Measurements from ENCODE around the gene RNF5. TPM values are rescaled to one million over a fixed set of nuclear protein-coding genes. Genes with fewer than 3 reads are reported as not detected.
"Not testable (repeated sequence)": the region's sequence is repeated elsewhere in the genome, so short reads cannot be mapped to it uniquely, and the experiment has no call there.

RNF5 gene
- polyA plus RNA-seq, 1 experiment: 33.3 TPM

GRCh38 chr6:32204268-32204715 is 26.1 kb downstream of the RNF5 start:
- H3K4me3 ChIP-seq (ENCODE audit: low read depth, low read length): no peak overlapping the region
- H3K9me3 ChIP-seq (ENCODE audit: control insufficient read depth, insufficient read depth, low read length): no peaks in the 10 kb centered on the region
- H3K27ac ChIP-seq (ENCODE audit: low read depth, low read length): no peak overlapping the region
- CTCF ChIA-PET: interaction anchor here (0.6 to 1.4 kb wide), 4 partner anchors 9 to 1066 kb away, joined by 3 to 6 read pairs (median 4); no protein-coding TSS in a partner anchor
- peaks cover 11% of the 10 kb centered on the region for H3K27me3 ChIP-seq (ENCODE audit: control insufficient read depth, insufficient read depth, low read length)
- no peak for DNase-seq (ENCODE audit: low read depth, low spot score)
- POLR2A ChIA-PET: no interaction called here
- no peak for TF ChIP-seq CTCF (IDR thresholded peaks at IDR 0.05; ENCODE audit: low read depth, low read length)

DNA sequence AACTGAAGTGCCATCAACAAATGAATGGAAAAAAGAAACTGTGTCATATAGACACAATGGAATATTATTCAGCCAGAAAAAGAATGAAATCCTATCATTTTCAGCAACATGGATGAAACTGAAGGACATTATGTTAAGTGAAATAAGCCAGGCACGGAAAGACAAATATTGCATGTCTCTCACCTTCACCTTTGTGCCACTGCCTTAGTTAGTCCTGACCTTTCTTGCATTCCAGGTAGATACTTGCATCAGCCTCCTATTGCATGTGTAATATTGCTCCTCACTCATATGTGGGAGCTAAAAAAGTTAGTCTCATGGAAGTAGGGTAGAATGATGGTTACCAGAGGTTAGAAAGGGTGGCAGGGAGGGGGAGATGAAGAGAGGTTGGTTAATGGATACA is 30.8 kb downstream of the RNF5 start:
- Histone ChIP-seq H3K9me3 (ENCODE audit: control insufficient read depth, insufficient read depth, low read length) (no peaks in the 10 kb centered on the region), H3K27ac (ENCODE audit: low read depth, low read length) (no peak overlapping the region), H3K27me3 (ENCODE audit: control insufficient read depth, insufficient read depth, low read length) (peaks cover 8% of the 10 kb centered on the region), H3K4me3 (ENCODE audit: low read depth, low read length) (no peak overlapping the region)
- ChIA-PET POLR2A (no interaction called here), CTCF (no interaction called here)
- TF ChIP-seq CTCF (IDR thresholded peaks at IDR 0.05; ENCODE audit: low read depth, low read length): no peak
- DNase-seq (ENCODE audit: low read depth, low spot score): no peak

DNA sequence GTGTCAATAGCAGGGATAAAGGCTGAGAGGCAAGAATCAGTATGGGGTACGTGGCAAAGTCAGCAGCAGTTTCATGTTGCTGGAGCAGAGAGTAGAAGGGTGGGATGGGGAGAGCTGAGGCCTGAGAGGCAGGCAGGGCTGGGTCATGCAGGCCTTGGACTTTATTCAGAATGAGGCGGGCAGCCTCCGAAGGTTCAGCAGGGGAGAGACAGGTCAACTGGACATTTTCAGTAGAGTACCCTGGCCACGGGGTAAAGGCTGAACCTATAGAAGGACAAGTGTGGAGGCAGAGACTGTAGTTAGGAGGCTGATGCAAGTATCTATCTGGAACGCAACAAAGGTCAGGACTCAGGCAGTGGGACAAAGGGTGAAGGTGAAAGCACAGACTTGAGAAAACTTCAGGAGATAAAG is 32.0 kb downstream of the RNF5 start:
- H3K4me3 ChIP-seq (ENCODE audit: low read depth, low read length): no peak overlapping the region
- DNase-seq (ENCODE audit: low read depth, low spot score): no peak
- H3K27ac ChIP-seq (ENCODE audit: low read depth, low read length): no peak overlapping the region
- H3K9me3 ChIP-seq (ENCODE audit: control insufficient read depth, insufficient read depth, low read length): no peaks in the 10 kb centered on the region
- POLR2A ChIA-PET: no interaction called here
- CTCF ChIA-PET: no interaction called here
- TF ChIP-seq CTCF (IDR thresholded peaks at IDR 0.05; ENCODE audit: low read depth, low read length): no peak
- peaks cover 4% of the 10 kb centered on the region for H3K27me3 ChIP-seq (ENCODE audit: control insufficient read depth, insufficient read depth, low read length)

GRCh38 chr6:32211432-32211831 is 33.2 kb downstream of the RNF5 start:
- POLR2A ChIA-PET; CTCF ChIA-PET; H3K27ac ChIP-seq (ENCODE audit: low read depth, low read length); H3K9me3 ChIP-seq (ENCODE audit: control insufficient read depth, insufficient read depth, low read length); H3K4me3 ChIP-seq (ENCODE audit: low read depth, low read length); DNase-seq (ENCODE audit: low read depth, low spot score); H3K27me3 ChIP-seq (ENCODE audit: control insufficient read depth, insufficient read depth, low read length): not testable (repeated sequence)

- no peak for DNase-seq (ENCODE audit: low read depth, low spot score)
- Histone ChIP-seq H3K4me3 (ENCODE audit: low read depth, low read length) (no peak overlapping the region), H3K27me3 (ENCODE audit: control insufficient read depth, insufficient read depth, low read length) (peaks cover 3% of the 10 kb centered on the region), H3K9me3 (ENCODE audit: control insufficient read depth, insufficient read depth, low read length) (no peaks in the 10 kb centered on the region), H3K27ac (ENCODE audit: low read depth, low read length) (no peak overlapping the region)
- ChIA-PET CTCF (no interaction called here), POLR2A (no interaction called here)
- no peak for TF ChIP-seq CTCF (IDR thresholded peaks at IDR 0.05; ENCODE audit: low read depth, low read length)
Measured at GRCh38 chr6:32212076-32212760, 34.0 kb downstream of the RNF5 start.

Data from AG04450 (cell line).